B cell (primary cell): ENCODE measurements around the gene PCDHGC4. TPM values are rescaled to one million over a fixed set of nuclear protein-coding genes. Genes with fewer than 3 reads are reported as not detected.
A peak's percentile ranks its signal among the peaks of the same experiment; 100 is the strongest.

Experiments
- ATAC-seq: fragments of 200-7000 bp; cut with Tn5 transposase; one replicate; pipeline ENCODE4 v1.10.0; 2021; ENCODE audit warnings: low read depth, mild to moderate bottlenecking, moderate number of reproducible peaks, moderate library complexity
- CTCF ChIA-PET: fragments of 350-600 bp; sonication (Branson Sonifier 250); formaldehyde crosslinking; loops from one replicate; lab custom pipeline; 2021; ENCODE audit warnings: antibody characterized with exemption, inconsistent platforms; lab: Charles Lee
- POLR2A ChIA-PET: fragments of 350-600 bp; sonication (Branson Sonifier 250); formaldehyde crosslinking; loops from one replicate; lab custom pipeline; 2021; ENCODE audit warnings: antibody characterized with exemption; lab: Charles Lee
- DNase-seq: peaks from one replicate; pipeline ENCODE4 v3.0.0; 2013
- H2AFZ ChIP-seq: 2 replicates; pipeline ENCODE4 v1.6.1; 2012; ENCODE audit warnings: mild to moderate bottlenecking, low read depth, low read length; ENCODE audit not compliant: insufficient read depth, poor library complexity, severe bottlenecking
- H3K27ac ChIP-seq, 2 donors: 1 replicate in 1 of 2; 2 replicates in 1 of 2; pipeline ENCODE4 v1.5.1; 2012 to 2013; ENCODE audit warnings: low read length in 2 of 2, mild to moderate bottlenecking in 2 of 2, moderate library complexity in 1 of 2
- H3K27me3 ChIP-seq, 4 experiments: fragments of 200-600 bp in 1 of 4; sonication (generic) in 1 of 4; replicated peaks in 1 of 4; 1 replicate in 2 of 4; 2 replicates in 2 of 4; pipeline versions ENCODE4 v1.6.1 to v1.7.0; 2013 to 2016; ENCODE audit warnings: low read length in 3 of 4, mild to moderate bottlenecking in 2 of 4, mixed read lengths in 1 of 4, moderate library complexity in 1 of 4; ENCODE audit not compliant: insufficient read depth in 4 of 4, control insufficient read depth in 3 of 4; ENCODE audit errors: control extremely low read depth in 1 of 4
- H3K36me3 ChIP-seq, 2 experiments: replicated peaks in 1 of 2; 1 replicate in 1 of 2; 2 replicates in 1 of 2; pipeline versions ENCODE4 v1.6.1 to v1.7.1; 2013; ENCODE audit warnings: low read length in 1 of 2; ENCODE audit not compliant: insufficient read depth in 2 of 2, control insufficient read depth in 1 of 2; ENCODE audit errors: control extremely low read depth in 1 of 2, extremely low read depth in 1 of 2
- H3K4me1 ChIP-seq, 2 donors: fragments of 200-600 bp in 1 of 2; sonication (generic) in 1 of 2; 1 replicate in 1 of 2; 2 replicates in 1 of 2; pipeline versions ENCODE4 v1.5.1 to v1.6.1; 2013 to 2017; ENCODE audit warnings: low read length in 2 of 2; ENCODE audit not compliant: control insufficient read depth in 2 of 2, insufficient read depth in 2 of 2
- H3K4me2 ChIP-seq: replicated peaks from 2 replicates; pipeline ENCODE3; 2012; ENCODE audit warnings: mild to moderate bottlenecking, low read depth, low read length; ENCODE audit not compliant: poor library complexity, severe bottlenecking
- H3K4me3 ChIP-seq, 5 experiments: fragments of 200-600 bp in 1 of 5; sonication (generic) in 1 of 5; 1 replicate in 3 of 5; 2 replicates in 2 of 5; pipeline versions ENCODE4 v1.5.1 to v1.7.0; 2011 to 2016; ENCODE audit warnings: low read length in 4 of 5, mild to moderate bottlenecking in 4 of 5, low read depth in 2 of 5, control low read depth in 1 of 5, moderate library complexity in 1 of 5; ENCODE audit not compliant: insufficient read depth in 1 of 5; ENCODE audit errors: control extremely low read depth in 1 of 5, extremely low read depth in 1 of 5
- H3K79me2 ChIP-seq: fragments of 200-600 bp; sonication (generic); one replicate; pipeline ENCODE4 v1.6.0; 2016; ENCODE audit warnings: low read length; ENCODE audit not compliant: control insufficient read depth, insufficient read depth
- H3K9ac ChIP-seq: fragments of 200-600 bp; sonication (generic); 2 replicates; pipeline ENCODE4 v1.6.1; 2017; ENCODE audit warnings: mild to moderate bottlenecking, low read length, moderate library complexity
- H3K9me3 ChIP-seq, 3 donors: one replicate each; pipeline versions ENCODE4 v1.6.1 to v1.7.1; 2013; ENCODE audit warnings: low read length in 2 of 3; ENCODE audit not compliant: control insufficient read depth in 2 of 3, insufficient read depth in 1 of 3; ENCODE audit errors: control extremely low read depth in 1 of 3
- H4K20me1 ChIP-seq: 2 replicates; pipeline ENCODE4 v1.6.0; 2012; ENCODE audit warnings: mild to moderate bottlenecking, low read length; ENCODE audit not compliant: insufficient read depth, control insufficient read depth, poor library complexity, severe bottlenecking
- H3K27ac Mint-ChIP-seq: one replicate; pipeline ENCODE4 v1.8.0; 2021; ENCODE audit warnings: mixed read lengths
- H3K27me3 Mint-ChIP-seq: one replicate; pipeline ENCODE4 v1.8.0; 2021; ENCODE audit warnings: mixed read lengths
- H3K4me1 Mint-ChIP-seq: one replicate; pipeline ENCODE4 v1.8.0; 2021; ENCODE audit warnings: mixed read lengths
- H3K4me3 Mint-ChIP-seq: one replicate; pipeline ENCODE4 v1.8.0; 2021; ENCODE audit warnings: mixed read lengths
- H3K9me3 Mint-ChIP-seq: one replicate; pipeline ENCODE4 v1.8.0; 2022; ENCODE audit warnings: mixed read lengths; ENCODE audit not compliant: insufficient read depth
- CTCF ChIP-seq: fragments of 200-600 bp; IDR thresholded peaks from one replicate; pipeline ENCODE4 v1.8.0; 2022; ENCODE audit warnings: antibody characterized with exemption, mild to moderate bottlenecking
- EZH2 ChIP-seq: IDR thresholded peaks from 2 replicates; pipeline ENCODE4 v1.6.1; 2012; ENCODE audit warnings: borderline replicate concordance, low read depth, mild to moderate bottlenecking, moderate library complexity, low read length; ENCODE audit not compliant: insufficient read depth, poor library complexity, severe bottlenecking
- WGBS: methylation state at CpG from one replicate; pipeline ENCODE4 v1.1.5; 2013; ENCODE audit warnings: missing lambda C conversion rate; ENCODE audit not compliant: insufficient coverage; 5-methylcytosine and 5-hydroxymethylcytosine counted together
- intact Hi-C: fragments of 100-400 bp; cut with micrococcal nuclease; formaldehyde crosslinking; loops from one replicate; pipeline ENCODE4 v1.10.0; 2022
- polyA plus RNA-seq: library from polyadenylated mRNA; depleted of rRNA; stranded (reverse); fragments of >200 nt; gene quantifications from 2 replicates; pipeline ENCODE4 v1.2.3, GENCODE V29; 2012
- total RNA-seq, 2 donors: library from RNA; stranded (reverse); fragments of 120-200 nt in 1 of 2; gene quantifications; 1 replicate in 1 of 2; 2 replicates in 1 of 2; pipeline versions ENCODE4 v1.2.3 to v1.2.4, GENCODE V29; 2013 to 2022

The PCDHGC4 gene
- total and polyA plus RNA-seq, 2 donors (not counting 1 experiment from before 2014, with no cell fraction given), result 0.09 to 0.42 TPM

- no peak for TF ChIP-seq EZH2
- TF ChIP-seq CTCF, result no peak
- Mint-ChIP-seq H3K4me3 (no peak overlapping the region), H3K4me1 (peaks cover 19% of the 10 kb centered on the region), H3K9me3 (no peaks in the 10 kb centered on the region), H3K27ac (no peak overlapping the region), H3K27me3 (no peaks in the 10 kb centered on the region)
- no peak overlapping the region for H2AFZ ChIP-seq
- H3K36me3 ChIP-seq, result peaks cover 8 to 88% of the 10 kb centered on the region in 2 experiments
- H3K27ac ChIP-seq, result no peak overlapping the region
- WGBS, result 100% methylated on average over 1 of the region's 2 CpGs
- H3K4me1 ChIP-seq, result peaks cover 9 to 10% of the 10 kb centered on the region in 2 donors
- no peaks in the 10 kb centered on the region for H3K79me2 ChIP-seq
- ChIA-PET CTCF (interaction anchor here (0.8 to 11.5 kb wide), 10 partner anchors 10 to 202 kb away, joined by 3 to 176 read pairs (median 14); partner anchors contain the start of genes PCDHGA11, PCDHGA12, PCDHGB7 and PCDHGC3), POLR2A (no interaction called here)
- intact Hi-C loops, result no loop called here
- DNase-seq, result no peak
- H3K27me3 ChIP-seq, result no peaks in the 10 kb centered on the region
- H3K4me3 ChIP-seq, result no peak overlapping the region
- no peak overlapping the region for H3K4me2 ChIP-seq
- no peaks in the 10 kb centered on the region for H3K9me3 ChIP-seq
- ATAC-seq, result no peak
- no peak overlapping the region for H3K9ac ChIP-seq
- H4K20me1 ChIP-seq, result peaks cover 13% of the 10 kb centered on the region
These were observed 36.5 kb downstream of the PCDHGC4 start for GRCh38 chr5:141521244-141521781.

- no peak overlapping the region for H3K27ac ChIP-seq
- H4K20me1 ChIP-seq, result peaks cover 10% of the 10 kb centered on the region
These were observed 37.5 kb downstream of the PCDHGC4 start for GRCh38 chr5:141522301-141522700.

More at GRCh38 chr5:141522301-141522700, 37.5 kb downstream of the PCDHGC4 start:
- no peaks in the 10 kb centered on the region for H3K27me3 Mint-ChIP-seq
- no peak overlapping the region for H2AFZ ChIP-seq
- peaks cover 8 to 87% of the 10 kb centered on the region in 2 experiments for H3K36me3 ChIP-seq
- ATAC-seq, result no peak
- H3K4me1 ChIP-seq, result peaks cover 9% of the 10 kb centered on the region in 2 donors
- TF ChIP-seq EZH2 (no peak), CTCF (no peak)
- ChIA-PET POLR2A (no interaction called here), CTCF (interaction anchor here (1.2 to 11.5 kb wide), 11 partner anchors 11 to 203 kb away, joined by 3 to 176 read pairs (median 24); partner anchors contain the start of genes PCDHGA1, PCDHGA10, PCDHGA11 and PCDHGA12)
- peaks cover 18% of the 10 kb centered on the region for H3K4me1 Mint-ChIP-seq
- H3K9ac ChIP-seq, result no peak overlapping the region
- H3K4me2 ChIP-seq, result no peak overlapping the region
- no peaks in the 10 kb centered on the region for H3K9me3 Mint-ChIP-seq
- intact Hi-C loops, result no loop called here
- H3K79me2 ChIP-seq, result no peaks in the 10 kb centered on the region
- H3K27me3 ChIP-seq, result no peaks in the 10 kb centered on the region
- DNase-seq, result peak; percentile 18
- no peaks in the 10 kb centered on the region for H3K9me3 ChIP-seq
- H3K27ac Mint-ChIP-seq, result no peak overlapping the region
- H3K4me3 ChIP-seq, result no peak overlapping the region
- WGBS, result no CpG with 5 or more reads among the region's 2 CpGs
- H3K4me3 Mint-ChIP-seq, result no peak overlapping the region
